Measurements from ENCODE around the gene C19orf25. TPM values are rescaled to one million over a fixed set of nuclear protein-coding genes. Genes with fewer than 3 reads are reported as not detected.

The C19orf25 gene
- total and polyA plus RNA-seq, 2 of the 13 experiments (the other 11 are each of a cell fraction or from before 2014, with no cell fraction given): 14.2 to 32.4 TPM

DNA sequence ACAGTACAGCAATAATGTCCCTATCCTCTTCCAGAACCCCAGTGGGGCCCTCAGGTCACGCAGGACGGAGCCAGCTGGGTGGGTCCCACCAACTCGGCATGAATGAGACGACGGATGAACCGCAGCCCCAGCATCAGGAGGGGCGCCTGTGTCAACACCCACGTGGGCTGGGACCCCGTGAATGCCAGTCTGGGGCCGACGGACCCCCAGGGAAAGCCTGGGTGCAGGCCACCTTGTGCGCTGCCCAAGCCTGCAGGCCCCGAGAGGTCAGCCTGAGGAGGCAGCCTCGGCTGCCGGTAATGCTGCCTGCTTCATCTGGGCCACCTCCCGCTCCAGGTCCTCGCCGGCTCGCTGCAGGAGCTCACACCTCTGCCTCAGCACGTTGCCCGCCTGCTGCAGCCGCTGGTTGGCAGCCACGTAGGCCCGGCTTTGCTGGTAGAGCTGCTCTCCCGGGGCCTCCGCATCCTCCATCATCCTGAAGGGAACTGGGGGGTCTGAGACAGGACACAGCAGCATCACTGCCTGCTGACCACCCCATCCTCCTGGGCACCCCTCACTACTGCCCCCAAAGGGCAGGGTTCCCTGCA, 4.2 kb downstream of the C19orf25 start:
- no peak overlapping the region for H3K27ac ChIP-seq (ENCODE audit: extremely low read length, insufficient read depth, low read length)
- no TSS peak for BruUV-seq (replicated peaks)
- DNase-seq (ENCODE audit: low spot score) (no peak), ATAC-seq (no peak), FAIRE-seq (no peak)
- CTCF ChIA-PET (ENCODE audit: low intra/inter-chr PET ratio, low total read pairs): no interaction called here
- in situ Hi-C loops (cut with HindIII; ENCODE audit: extremely low pct_ligation_motif_present, low pct_unique_long_range_greater_than_20kb): no loop called here
- TF ChIP-seq, protein P1, sequence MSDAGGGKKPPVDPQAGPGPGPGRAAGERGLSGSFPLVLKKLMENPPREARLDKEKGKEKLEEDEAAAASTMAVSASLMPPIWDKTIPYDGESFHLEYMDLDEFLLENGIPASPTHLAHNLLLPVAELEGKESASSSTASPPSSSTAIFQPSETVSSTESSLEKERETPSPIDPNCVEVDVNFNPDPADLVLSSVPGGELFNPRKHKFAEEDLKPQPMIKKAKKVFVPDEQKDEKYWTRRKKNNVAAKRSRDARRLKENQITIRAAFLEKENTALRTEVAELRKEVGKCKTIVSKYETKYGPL (CRISPR knock-in tag; IDR thresholded peaks at IDR 0.05): no peak
- peak; percentile 7 for TF ChIP-seq AGO2 (optimal IDR thresholded peaks at IDR 0.05; ENCODE audit: low read depth, low read length)
- no peak for TF ChIP-seq TBX2 (CRISPR knock-in tag; IDR thresholded peaks at IDR 0.05; ENCODE audit: borderline replicate concordance)
- TF ChIP-seq ZNF83 (CRISPR knock-in tag; IDR thresholded peaks at IDR 0.05; ENCODE audit: borderline replicate concordance): no peak
- no peak for TF ChIP-seq GLI4 (CRISPR knock-in tag; IDR thresholded peaks at IDR 0.05; ENCODE audit: borderline replicate concordance)
- TF ChIP-seq, protein P2, sequence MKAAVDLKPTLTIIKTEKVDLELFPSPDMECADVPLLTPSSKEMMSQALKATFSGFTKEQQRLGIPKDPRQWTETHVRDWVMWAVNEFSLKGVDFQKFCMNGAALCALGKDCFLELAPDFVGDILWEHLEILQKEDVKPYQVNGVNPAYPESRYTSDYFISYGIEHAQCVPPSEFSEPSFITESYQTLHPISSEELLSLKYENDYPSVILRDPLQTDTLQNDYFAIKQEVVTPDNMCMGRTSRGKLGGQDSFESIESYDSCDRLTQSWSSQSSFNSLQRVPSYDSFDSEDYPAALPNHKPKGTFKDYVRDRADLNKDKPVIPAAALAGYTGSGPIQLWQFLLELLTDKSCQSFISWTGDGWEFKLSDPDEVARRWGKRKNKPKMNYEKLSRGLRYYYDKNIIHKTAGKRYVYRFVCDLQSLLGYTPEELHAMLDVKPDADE (CRISPR knock-in tag; IDR thresholded peaks at IDR 0.05): no peak
- no peak for TF ChIP-seq ZNF672 (CRISPR knock-in tag; IDR thresholded peaks at IDR 0.05)
- no peak for TF ChIP-seq IRF2 (CRISPR knock-in tag; IDR thresholded peaks at IDR 0.05)
- TF ChIP-seq ATRX (CRISPR knock-in tag; IDR thresholded peaks at IDR 0.05; ENCODE audit: borderline replicate concordance): no peak
- peak; percentile 39 for TF ChIP-seq RBFOX2 (IDR thresholded peaks at IDR 0.05; ENCODE audit: low read depth, low read length)
- no peak overlapping the region for H3K4me2 ChIP-seq (ENCODE audit: low read depth, low read length)
- H3K79me2 ChIP-seq (ENCODE audit: insufficient read depth, low read length): peaks cover 16% of the 10 kb centered on the region
- H4K20me1 ChIP-seq (ENCODE audit: insufficient read depth, low read length): peaks cover 15% of the 10 kb centered on the region
- peaks cover 2 to 8% of the 10 kb centered on the region in 2 experiments; a peak in 3 of 5 replicates for H3K36me3 ChIP-seq (replicated peaks in 1 of 2; ENCODE audit: control insufficient read depth in 1 of 2, insufficient read depth in 2 of 2, low read length in 2 of 2)
- 98% methylated on average over 9 of the region's 26 CpGs for WGBS (ENCODE audit: low lambda C conversion rate)
- intact Hi-C loops (cut with micrococcal nuclease; ENCODE audit: unreplicated experiment): no loop called here
- peaks cover 40% of the 10 kb centered on the region for H3K4me1 ChIP-seq (ENCODE audit: insufficient read depth, low read length)
- POLR2A ChIA-PET: interaction anchor here (1.3 to 2.8 kb wide), 3 partner anchors 18 to 206 kb away, joined by 3 to 15 read pairs (median 3); partner anchors contain the start of gene CIRBP
- no peaks in the 10 kb centered on the region for H3K27me3 ChIP-seq (ENCODE audit: control insufficient read depth in 1 of 2, insufficient read depth in 2 of 2, low read length in 2 of 2)
- H3K9ac ChIP-seq (ENCODE audit: insufficient read depth, low read depth, low read length): no peak overlapping the region
- H3K4me3 ChIP-seq (replicated peaks in 1 of 3; ENCODE audit: insufficient read depth in 1 of 3, low read depth in 2 of 3, low read length in 3 of 3): no peak overlapping the region
- H3K9me3 ChIP-seq (ENCODE audit: low read length): no peaks in the 10 kb centered on the region
- H2AFZ ChIP-seq (ENCODE audit: low read length): no peak overlapping the region
